ENCODE measurements around the gene SLC25A28. TPM values are rescaled to one million over a fixed set of nuclear protein-coding genes. Genes with fewer than 3 reads are reported as not detected.

SLC25A28 gene
- total RNA-seq, 4 donors from 2014 or later: 29.8 to 42.8 (median 31.5) TPM

- Histone ChIP-seq H3K4me1 (peaks cover 30 to 43% (median 38%) of the 10 kb centered on the region in 4 donors), H3K4me3 (peak overlapping the region; percentile 83 to 95 (median 88)), H3K36me3 (no peaks in the 10 kb centered on the region), H3K9me3 (no peaks in the 10 kb centered on the region), H3K27me3 (no peaks in the 10 kb centered on the region), H3K27ac (replicated peaks in 1 of 4) (peak overlapping the region; percentile 93 to 97 (median 96))
- intact Hi-C loops (cut with DNase I): loop anchor here (5.0 kb wide), 3 partner anchors 36 to 111 kb away; partner anchors contain the start of genes COX15, CUTC and ENTPD7
- TF ChIP-seq, protein P1, sequence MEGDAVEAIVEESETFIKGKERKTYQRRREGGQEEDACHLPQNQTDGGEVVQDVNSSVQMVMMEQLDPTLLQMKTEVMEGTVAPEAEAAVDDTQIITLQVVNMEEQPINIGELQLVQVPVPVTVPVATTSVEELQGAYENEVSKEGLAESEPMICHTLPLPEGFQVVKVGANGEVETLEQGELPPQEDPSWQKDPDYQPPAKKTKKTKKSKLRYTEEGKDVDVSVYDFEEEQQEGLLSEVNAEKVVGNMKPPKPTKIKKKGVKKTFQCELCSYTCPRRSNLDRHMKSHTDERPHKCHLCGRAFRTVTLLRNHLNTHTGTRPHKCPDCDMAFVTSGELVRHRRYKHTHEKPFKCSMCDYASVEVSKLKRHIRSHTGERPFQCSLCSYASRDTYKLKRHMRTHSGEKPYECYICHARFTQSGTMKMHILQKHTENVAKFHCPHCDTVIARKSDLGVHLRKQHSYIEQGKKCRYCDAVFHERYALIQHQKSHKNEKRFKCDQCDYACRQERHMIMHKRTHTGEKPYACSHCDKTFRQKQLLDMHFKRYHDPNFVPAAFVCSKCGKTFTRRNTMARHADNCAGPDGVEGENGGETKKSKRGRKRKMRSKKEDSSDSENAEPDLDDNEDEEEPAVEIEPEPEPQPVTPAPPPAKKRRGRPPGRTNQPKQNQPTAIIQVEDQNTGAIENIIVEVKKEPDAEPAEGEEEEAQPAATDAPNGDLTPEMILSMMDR (IDR thresholded peaks at IDR 0.05): no peak
- TF ChIP-seq POLR2AphosphoS5 (IDR thresholded peaks at IDR 0.05) (no peak), POLR2A (IDR thresholded peaks at IDR 0.05; ENCODE audit: low read depth) (peak; percentile 86)
- DNase-seq (ENCODE audit: extremely low spot score): no peak
- WGBS: 21% methylated on average over 27 of the region's 31 CpGs
These were observed 1.4 kb upstream of the SLC25A28 start for GRCh38 chr10:99621454-99622251.

DNA sequence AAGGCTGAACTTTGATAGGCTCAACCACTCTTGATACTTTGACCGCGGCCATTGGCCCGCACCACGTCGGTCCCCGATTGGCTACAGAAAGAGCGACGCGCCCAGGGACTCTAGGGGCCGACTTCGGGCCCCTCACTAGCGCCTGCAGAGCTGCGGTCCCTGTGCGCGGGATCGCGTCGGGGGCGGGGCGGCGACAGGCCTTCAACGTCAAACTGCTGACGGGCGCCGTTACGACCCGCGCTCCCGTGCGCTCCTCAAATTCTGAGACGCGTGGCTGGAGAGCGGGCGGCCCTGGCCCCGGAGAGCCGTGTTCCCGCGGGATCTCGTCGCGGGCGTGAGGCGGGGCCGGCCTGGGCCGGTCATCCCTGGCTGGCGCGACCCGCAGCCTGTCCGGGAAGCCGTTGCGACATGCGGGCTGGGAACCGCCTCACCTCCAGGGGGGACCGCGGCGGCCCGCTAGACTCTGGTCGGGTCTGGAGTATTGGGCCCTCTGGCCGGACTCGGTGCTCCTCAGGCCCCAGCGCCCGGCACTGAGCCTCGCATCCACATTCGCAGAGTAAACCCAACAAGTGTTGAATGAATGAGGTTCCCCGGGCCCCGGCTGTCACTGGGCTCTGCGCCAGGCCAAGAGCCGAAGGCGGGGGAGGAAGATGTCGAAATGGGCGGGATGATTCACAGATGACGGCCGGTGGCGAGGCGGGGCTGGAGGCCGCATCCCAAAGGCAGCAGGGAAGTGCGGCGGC, 643 bp upstream of the SLC25A28 start:
- H3K4me1 ChIP-seq: peaks cover 31 to 50% (median 45%) of the 10 kb centered on the region in 4 donors
- no peaks in the 10 kb centered on the region for H3K9me3 ChIP-seq
- DNase-seq (ENCODE audit: extremely low spot score): peak; percentile 99
- peak overlapping the region; percentile 93 to 97 (median 96) for H3K27ac ChIP-seq (replicated peaks in 1 of 4)
- no peaks in the 10 kb centered on the region for H3K27me3 ChIP-seq
- 0% methylated on average over 18 of the region's 78 CpGs for WGBS
- TF ChIP-seq EP300 (IDR thresholded peaks at IDR 0.05): peak; percentile 48
- TF ChIP-seq, protein P1 (IDR thresholded peaks at IDR 0.05): no peak
- TF ChIP-seq POLR2AphosphoS5 (IDR thresholded peaks at IDR 0.05): peak; percentile 94 to 96
- peak; percentile 62 for TF ChIP-seq POLR2A (IDR thresholded peaks at IDR 0.05; ENCODE audit: low read depth)
- peak overlapping the region; percentile 83 to 95 (median 88) for H3K4me3 ChIP-seq
- intact Hi-C loops (cut with DNase I): loop anchor here (5.0 kb wide), 3 partner anchors 36 to 111 kb away; partner anchors contain the start of genes COX15, CUTC and ENTPD7
- H3K36me3 ChIP-seq: no peaks in the 10 kb centered on the region

GRCh38 chr10:99619090-99619800, 994 bp downstream of the SLC25A28 start:
- H3K4me1 ChIP-seq: peaks cover 31 to 60% (median 48%) of the 10 kb centered on the region in 4 donors

DNA sequence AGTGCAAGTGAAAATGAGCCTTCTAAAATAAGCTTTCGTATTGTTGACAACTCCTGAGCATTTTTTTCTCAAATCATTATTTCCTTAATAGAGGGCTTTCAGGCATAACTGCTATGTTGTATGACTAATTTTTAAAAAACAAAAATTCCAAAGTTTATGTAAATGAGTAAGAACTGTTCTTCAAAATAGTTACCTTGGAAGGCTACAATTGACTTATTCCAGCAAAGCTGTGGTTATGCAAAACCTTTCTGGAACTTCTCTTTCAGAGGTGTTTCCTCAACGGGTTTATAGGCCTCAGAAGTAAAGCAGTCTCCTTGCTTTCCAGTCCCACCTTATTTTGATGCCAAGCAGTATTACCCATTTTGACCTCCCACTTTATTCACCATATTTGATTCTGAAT, 2.5 kb downstream of the SLC25A28 start:
- H3K27ac ChIP-seq (replicated peaks in 1 of 4): no peak overlapping the region
- intact Hi-C loops (cut with DNase I): loop anchor here (10.0 kb wide), 1 partner anchor 1173 kb away; the partner anchor contains the start of gene HPS1
- 49% methylated on average over 2 of the region's 2 CpGs for WGBS
- peak overlapping the region in 2 of 4 donors; percentile 83 to 95 for H3K4me3 ChIP-seq
- no peak for DNase-seq (ENCODE audit: extremely low spot score)
- H3K36me3 ChIP-seq: peaks cover 0 to 16% (median 11%) of the 10 kb centered on the region in 4 donors
- no peaks in the 10 kb centered on the region for H3K27me3 ChIP-seq
- TF ChIP-seq EP300 (IDR thresholded peaks at IDR 0.05): no peak
- no peak for TF ChIP-seq POLR2A (IDR thresholded peaks at IDR 0.05; ENCODE audit: low read depth)
- TF ChIP-seq, protein P1 (IDR thresholded peaks at IDR 0.05): no peak
- TF ChIP-seq POLR2AphosphoS5 (IDR thresholded peaks at IDR 0.05): no peak
- H3K9me3 ChIP-seq: no peaks in the 10 kb centered on the region
- peaks cover 31 to 60% (median 48%) of the 10 kb centered on the region in 4 donors for H3K4me1 ChIP-seq

More at GRCh38 chr10:99619090-99619800, 994 bp downstream of the SLC25A28 start:
- peaks cover 0 to 4% (median 0%) of the 10 kb centered on the region in 4 donors for H3K36me3 ChIP-seq
- no peak for DNase-seq (ENCODE audit: extremely low spot score)
- WGBS: 0% methylated on average over 9 of the region's 9 CpGs
- no peaks in the 10 kb centered on the region for H3K27me3 ChIP-seq
- peak overlapping the region; percentile 93 to 97 (median 96) for H3K27ac ChIP-seq (replicated peaks in 1 of 4)
- TF ChIP-seq EP300 (IDR thresholded peaks at IDR 0.05): no peak
- peak overlapping the region; percentile 83 to 95 (median 88) for H3K4me3 ChIP-seq
- no peaks in the 10 kb centered on the region for H3K9me3 ChIP-seq
- intact Hi-C loops (cut with DNase I): loop anchor here (10.0 kb wide), 1 partner anchor 1174 kb away; the partner anchor contains the start of gene HPS1

Measured in esophagus muscularis mucosa (tissue), 4 donors.